AG09319 (cell line): ENCODE measurements around the gene MBTPS2.

Source experiments
- DNase-seq: peaks from one replicate; pipeline ENCODE4 v3.0.0-alpha.2; 2010; ENCODE audit warnings: low read depth; ENCODE audit errors: extremely low read depth
- CTCF ChIP-seq: IDR thresholded peaks from 2 replicates; pipeline ENCODE4 v1.5.1; 2011; ENCODE audit warnings: low read depth, mild to moderate bottlenecking, inconsistent platforms, low read length, moderate library complexity

The MBTPS2 gene

DNA sequence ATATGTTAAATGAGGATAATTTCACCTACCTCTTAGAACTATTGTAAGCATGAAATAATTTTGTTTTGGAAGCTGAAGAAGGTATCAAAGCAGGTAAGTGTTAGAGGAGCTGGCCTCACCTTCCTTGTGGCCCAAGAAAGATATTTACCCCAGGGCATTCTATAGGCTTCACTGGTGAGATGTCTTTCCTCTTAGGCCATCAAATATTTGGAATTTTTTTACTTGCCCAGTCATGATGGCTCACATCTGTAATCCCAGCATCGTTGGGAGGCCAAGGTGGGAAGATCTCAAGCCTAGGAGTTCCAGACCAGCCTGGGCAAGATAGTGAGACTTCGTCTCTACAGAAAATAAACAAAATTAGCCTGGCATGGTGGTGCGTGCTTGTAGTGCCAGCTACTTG, 95.0 kb downstream of the MBTPS2 start:
- DNase-seq = no peak
- no peak for TF ChIP-seq CTCF
